Neural progenitor cell (in vitro differentiated cells): ENCODE measurements around the gene PVRIG. TPM values are rescaled to one million over a fixed set of nuclear protein-coding genes. Genes with fewer than 3 reads are reported as not detected.
"Not testable (repeated sequence)": the region's sequence is repeated elsewhere in the genome, so short reads cannot be mapped to it uniquely, and the experiment has no call there.

Experiments used
- DNase-seq: peaks from one replicate; pipeline ENCODE4 v3.0.0-alpha.2; 2016; ENCODE audit warnings: low spot score
- H2AFZ ChIP-seq: fragments of 200-600 bp; sonication (generic); replicated peaks from 2 replicates; pipeline ENCODE4 v1.6.1; 2016; ENCODE audit warnings: antibody characterized with exemption
- H3F3A ChIP-seq: fragments of 200-600 bp; sonication (generic); 2 replicates; pipeline ENCODE4 v1.6.1; 2016; ENCODE audit warnings: antibody characterized with exemption, low read depth
- H3K27ac ChIP-seq: fragments of 200-600 bp; sonication (generic); 2 replicates; pipeline ENCODE4 v1.5.1; 2016; ENCODE audit warnings: mild to moderate bottlenecking
- H3K27me3 ChIP-seq: fragments of 200-600 bp; sonication (generic); 2 replicates; pipeline ENCODE4 v1.6.1; 2016; ENCODE audit warnings: mild to moderate bottlenecking, moderate library complexity
- H3K36me3 ChIP-seq: fragments of 200-600 bp; sonication (generic); 2 replicates; pipeline ENCODE4 v1.5.1; 2016
- H3K4me1 ChIP-seq: fragments of 200-600 bp; sonication (generic); 2 replicates; pipeline ENCODE4 v1.6.1; 2016; ENCODE audit warnings: mixed run types
- H3K4me2 ChIP-seq: fragments of 200-600 bp; sonication (generic); 2 replicates; pipeline ENCODE4 v1.6.1; 2016
- H3K4me3 ChIP-seq: fragments of 200-600 bp; sonication (generic); 2 replicates; pipeline ENCODE4 v1.5.1; 2016
- H3K79me2 ChIP-seq: fragments of 200-600 bp; sonication (generic); 2 replicates; pipeline ENCODE4 v1.6.1; 2016; ENCODE audit warnings: low read depth
- H3K9ac ChIP-seq: fragments of 200-600 bp; sonication (generic); 2 replicates; pipeline ENCODE4 v1.6.1; 2016
- H3K9me3 ChIP-seq: fragments of 200-600 bp; sonication (generic); 2 replicates; pipeline ENCODE4 v1.5.1; 2016; ENCODE audit warnings: low read depth
- H4K20me1 ChIP-seq: fragments of 200-600 bp; sonication (generic); 2 replicates; pipeline ENCODE4 v1.6.1; 2016; ENCODE audit warnings: low read depth
- H3K27ac Mint-ChIP-seq: 3 replicates; pipeline ENCODE4 v1.8.0; 2021; ENCODE audit warnings: mixed read lengths
- H3K27me3 Mint-ChIP-seq: 2 replicates; pipeline ENCODE4 v1.8.0; 2022; ENCODE audit warnings: low read depth, mild to moderate bottlenecking, inconsistent platforms, moderate library complexity, mixed read lengths; ENCODE audit not compliant: insufficient read depth
- H3K36me3 Mint-ChIP-seq: 3 replicates; pipeline ENCODE4 v1.8.0; 2021; ENCODE audit warnings: mixed read lengths
- H3K4me1 Mint-ChIP-seq: 3 replicates; pipeline ENCODE4 v1.8.0; 2021; ENCODE audit warnings: mixed read lengths
- H3K4me3 Mint-ChIP-seq: 3 replicates; pipeline ENCODE4 v1.8.0; 2021; ENCODE audit warnings: mild to moderate bottlenecking, moderate library complexity, mixed read lengths
- H3K9me3 Mint-ChIP-seq: 3 replicates; pipeline ENCODE4 v1.8.0; 2020; ENCODE audit warnings: mixed read lengths
- CTCF ChIP-seq: fragments of 200-600 bp; sonication (generic); IDR thresholded peaks from 2 replicates; pipeline ENCODE4 v1.5.1; 2017; ENCODE audit warnings: antibody characterized with exemption, mild to moderate bottlenecking
- EZH2 ChIP-seq: fragments of 200-600 bp; sonication (generic); IDR thresholded peaks from 2 replicates; pipeline ENCODE4 v1.6.1; 2017; ENCODE audit warnings: antibody characterized with exemption, mild to moderate bottlenecking, moderate library complexity
- EZH2phosphoT487 ChIP-seq: fragments of 200-600 bp; sonication (generic); IDR thresholded peaks from 2 replicates; pipeline ENCODE4 v1.6.1; 2017; ENCODE audit warnings: antibody characterized with exemption
- total RNA-seq: library from RNA; depleted of rRNA; stranded (reverse); fragments of >200 nt; gene quantifications from 2 replicates; pipeline ENCODE4 v1.2.3, GENCODE V29; 2015; ENCODE audit warnings: low replicate concordance

PVRIG gene
- total RNA-seq, result not detected in 2 replicates

- H3F3A ChIP-seq, H3K27ac ChIP-seq: not testable (repeated sequence)
- peak within 1 kb of the TSS; percentile 55 for H3K27ac Mint-ChIP-seq
These were observed at the start of gene PVRIG for GRCh38 chr7:100219801-100220585. Gene PVRIG (plus strand): TSS chr7:100219949. CDS start chr7:100219971, 22 bp downstream.

GRCh38 chr7:100170101-100170897, 49.5 kb upstream of the PVRIG start:
- Histone ChIP-seq H3K9me3 (no peaks in the 10 kb centered on the region), H3F3A (peaks cover 44% of the 10 kb centered on the region), H3K9ac (no peak overlapping the region), H3K4me3 (peak overlapping the region; percentile 55), H4K20me1 (peaks cover 54% of the 10 kb centered on the region), H3K4me1 (peaks cover 36% of the 10 kb centered on the region), H3K4me2 (peak overlapping the region; percentile 89), H3K79me2 (no peaks in the 10 kb centered on the region), H3K36me3 (no peaks in the 10 kb centered on the region), H3K27me3 (peaks cover 41% of the 10 kb centered on the region), H2AFZ (no peak overlapping the region), H3K27ac (no peak overlapping the region)
- Mint-ChIP-seq H3K27ac (peak overlapping the region; percentile 8), H3K27me3 (peaks cover 21% of the 10 kb centered on the region), H3K4me1 (peaks cover 54% of the 10 kb centered on the region), H3K9me3 (no peaks in the 10 kb centered on the region), H3K36me3 (peaks cover 16% of the 10 kb centered on the region), H3K4me3 (peak overlapping the region; percentile 68)
- no peak for DNase-seq
- TF ChIP-seq EZH2 (no peak), EZH2phosphoT487 (no peak), CTCF (no peak)

More at GRCh38 chr7:100219801-100220585, at the start of gene PVRIG:
- not testable (repeated sequence) for H4K20me1 ChIP-seq, H3K9me3 ChIP-seq, H3K36me3 ChIP-seq, H3K4me3 Mint-ChIP-seq, H3K36me3 Mint-ChIP-seq, H3K9ac ChIP-seq, H3K27me3 Mint-ChIP-seq, H3K4me2 ChIP-seq, H3K79me2 ChIP-seq, H3K4me1 ChIP-seq, H3K27me3 ChIP-seq, H2AFZ ChIP-seq, H3K9me3 Mint-ChIP-seq, DNase-seq, H3K4me3 ChIP-seq
- H3K4me1 Mint-ChIP-seq, result peaks cover 13% of the 10 kb centered on the region

- no peaks in the 10 kb centered on the region for H3K9me3 ChIP-seq
- peak overlapping the region; percentile 89 for H3K4me2 ChIP-seq
- H3K36me3 Mint-ChIP-seq, result peaks cover 18% of the 10 kb centered on the region
- peak; percentile 84 for DNase-seq
- H4K20me1 ChIP-seq, result peaks cover 62% of the 10 kb centered on the region
- H3K36me3 ChIP-seq, result no peaks in the 10 kb centered on the region
- peaks cover 57% of the 10 kb centered on the region for H3K4me1 Mint-ChIP-seq
- peaks cover 17% of the 10 kb centered on the region for H3K27me3 Mint-ChIP-seq
- peaks cover 38% of the 10 kb centered on the region for H3K4me1 ChIP-seq
- H3K9me3 Mint-ChIP-seq, result no peaks in the 10 kb centered on the region
- H3K4me3 ChIP-seq, result peak overlapping the region; percentile 55
- H3K27ac Mint-ChIP-seq, result no peak overlapping the region
- H3K79me2 ChIP-seq, result peaks cover 2% of the 10 kb centered on the region
- H3K4me3 Mint-ChIP-seq, result no peak overlapping the region
- no peak overlapping the region for H3K27ac ChIP-seq
- H3K9ac ChIP-seq, result no peak overlapping the region
- TF ChIP-seq EZH2, result no peak
- TF ChIP-seq CTCF, result no peak
- peaks cover 44% of the 10 kb centered on the region for H3F3A ChIP-seq
- H3K27me3 ChIP-seq, result peaks cover 38% of the 10 kb centered on the region
- peak overlapping the region; percentile 45 for H2AFZ ChIP-seq
These were observed 48.6 kb upstream of the PVRIG start for GRCh38 chr7:100171087-100171681.
